Natural killer cell treated with Interleukin-12 subunit alpha and Interleukin-12 subunit beta and Interleukin-15 and Interleukin-18, amount 100 ng/mL, for 72 hours (primary cell): ENCODE measurements around the gene THOP1. TPM values are rescaled to one million over a fixed set of nuclear protein-coding genes. Genes with fewer than 3 reads are reported as not detected.

Experiments
- ATAC-seq, 2 donors: fragments of 150-1000 bp; cut with Tn5 transposase in 1 of 2; sonication (Bioruptor Pico), chemical (Tn5 transposase) in 1 of 2; 2 replicates each; pipeline ENCODE4 v1.10.0; 2021
- DNase-seq: peaks from one replicate; pipeline ENCODE4 v3.0.0; 2022; ENCODE audit warnings: low spot score
- H3K27ac Mint-ChIP-seq, 2 donors: 1 replicate in 1 of 2; 2 replicates in 1 of 2; pipeline ENCODE4 v1.8.0; 2022; ENCODE audit warnings: mixed read lengths in 2 of 2, mild to moderate bottlenecking in 1 of 2, moderate library complexity in 1 of 2
- H3K27me3 Mint-ChIP-seq, 2 donors: 1 replicate in 1 of 2; 2 replicates in 1 of 2; pipeline ENCODE4 v1.8.0; 2022; ENCODE audit warnings: mixed read lengths in 2 of 2
- H3K36me3 Mint-ChIP-seq: one replicate; pipeline ENCODE4 v1.8.0; 2022; ENCODE audit warnings: mixed read lengths
- H3K4me1 Mint-ChIP-seq, 2 donors: 1 replicate in 1 of 2; 2 replicates in 1 of 2; pipeline ENCODE4 v1.8.0; 2022; ENCODE audit warnings: low read depth in 2 of 2, mixed read lengths in 2 of 2, mild to moderate bottlenecking in 1 of 2
- H3K4me3 Mint-ChIP-seq: one replicate; pipeline ENCODE4 v1.8.0; 2022; ENCODE audit warnings: mixed read lengths
- H3K9me3 Mint-ChIP-seq: 2 replicates; pipeline ENCODE4 v1.8.0; 2022; ENCODE audit warnings: mixed read lengths
- total RNA-seq, 2 donors: library from RNA; stranded (reverse); gene quantifications; one replicate each; pipeline ENCODE4 v1.2.3, GENCODE V29; 2022

The THOP1 gene
- total RNA-seq: 100 to 1,000 TPM; 105 to 224 TPM

DNA sequence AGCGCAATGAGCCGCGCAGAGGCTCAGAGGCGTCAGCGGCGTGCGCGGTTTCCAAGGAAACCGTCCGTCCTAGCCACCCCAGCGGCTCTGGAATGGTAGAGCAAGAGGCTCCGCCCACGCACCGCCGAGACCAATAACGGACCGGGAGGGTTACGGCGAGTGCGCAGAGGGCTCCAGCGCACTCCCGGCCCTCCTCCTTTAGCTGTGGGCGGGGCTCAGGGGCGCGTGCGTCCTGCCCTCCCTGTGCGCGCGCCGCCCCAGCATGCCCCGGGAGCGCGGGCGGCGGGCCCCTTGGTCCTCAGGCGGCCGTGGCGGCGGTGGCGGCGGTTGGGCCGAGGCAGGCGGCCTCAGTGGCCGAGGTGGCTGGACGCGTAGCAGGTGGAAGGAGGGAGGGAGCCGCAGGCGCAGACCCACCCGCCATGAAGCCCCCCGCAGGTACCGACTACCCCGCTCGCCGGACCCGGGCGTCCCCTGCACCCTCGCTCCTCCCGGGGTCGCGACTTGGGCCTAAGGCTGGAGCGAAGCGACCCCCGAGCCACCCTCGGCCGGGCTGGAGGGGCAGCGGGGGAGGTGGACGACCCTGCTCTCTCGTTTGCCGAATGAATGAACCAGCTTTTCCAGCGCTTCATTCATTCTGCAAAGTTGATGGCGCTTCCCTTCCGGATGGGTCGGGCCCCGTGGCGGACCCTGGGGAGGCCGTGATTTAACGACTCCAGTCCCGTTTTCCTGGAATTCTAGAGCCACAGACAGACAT lies at the start of gene THOP1:
Gene THOP1 (plus strand): TSS at position 260 of the 754 bp plus-strand sequence. CDS start 160 bp downstream, at position 420.
- peak; percentile 99 for DNase-seq
- H3K4me1 Mint-ChIP-seq: peaks cover 27 to 37% of the 10 kb centered on the region in 2 donors
- H3K27ac Mint-ChIP-seq: peak within 1 kb of the TSS; percentile 87 to 93
- H3K9me3 Mint-ChIP-seq: no peaks in the 10 kb centered on the region
- no peaks in the 10 kb centered on the region for H3K27me3 Mint-ChIP-seq
- H3K36me3 Mint-ChIP-seq: no peaks in the 10 kb centered on the region
- ATAC-seq: peak; percentile 92 to 93
- H3K4me3 Mint-ChIP-seq: peak within 1 kb of the TSS; percentile 94

DNA sequence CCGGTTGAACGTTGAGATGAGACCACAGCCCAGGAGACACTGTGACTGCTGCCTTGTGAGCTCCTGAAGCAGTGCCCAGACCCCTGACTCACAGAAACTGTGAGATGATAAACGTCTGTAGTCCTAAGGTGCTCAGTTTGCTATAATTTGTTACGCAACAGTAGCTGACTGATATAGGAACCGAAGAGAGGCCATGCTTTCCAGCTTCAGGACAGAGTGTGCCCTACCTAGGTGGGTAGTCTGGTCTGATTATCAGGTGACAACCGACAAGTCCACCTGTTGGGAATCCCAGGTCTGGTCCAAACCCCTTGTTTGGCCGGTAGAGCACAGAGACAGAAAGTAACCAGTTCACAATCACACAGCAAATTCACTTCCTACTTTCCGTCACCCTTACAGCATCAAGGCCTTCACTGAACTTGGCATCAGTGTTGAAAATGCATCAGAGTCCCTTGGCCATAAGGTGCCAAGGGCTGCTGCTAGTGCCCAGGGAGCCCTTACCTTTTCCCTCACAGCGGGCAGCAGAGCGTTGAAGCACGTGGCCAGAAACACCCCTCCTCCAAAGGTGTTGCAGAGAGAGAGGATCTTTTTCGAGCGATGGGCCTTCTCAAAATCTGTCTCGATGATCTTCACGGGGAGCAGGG lies 48.6 kb upstream of the THOP1 start:
- H3K9me3 Mint-ChIP-seq: no peaks in the 10 kb centered on the region
- no peak overlapping the region for H3K27ac Mint-ChIP-seq
- DNase-seq: peak; percentile 6
- peaks cover 12 to 21% of the 10 kb centered on the region in 2 donors for H3K4me1 Mint-ChIP-seq
- no peak overlapping the region for H3K4me3 Mint-ChIP-seq
- no peaks in the 10 kb centered on the region for H3K36me3 Mint-ChIP-seq
- no peak for ATAC-seq
- H3K27me3 Mint-ChIP-seq: no peaks in the 10 kb centered on the region

DNA sequence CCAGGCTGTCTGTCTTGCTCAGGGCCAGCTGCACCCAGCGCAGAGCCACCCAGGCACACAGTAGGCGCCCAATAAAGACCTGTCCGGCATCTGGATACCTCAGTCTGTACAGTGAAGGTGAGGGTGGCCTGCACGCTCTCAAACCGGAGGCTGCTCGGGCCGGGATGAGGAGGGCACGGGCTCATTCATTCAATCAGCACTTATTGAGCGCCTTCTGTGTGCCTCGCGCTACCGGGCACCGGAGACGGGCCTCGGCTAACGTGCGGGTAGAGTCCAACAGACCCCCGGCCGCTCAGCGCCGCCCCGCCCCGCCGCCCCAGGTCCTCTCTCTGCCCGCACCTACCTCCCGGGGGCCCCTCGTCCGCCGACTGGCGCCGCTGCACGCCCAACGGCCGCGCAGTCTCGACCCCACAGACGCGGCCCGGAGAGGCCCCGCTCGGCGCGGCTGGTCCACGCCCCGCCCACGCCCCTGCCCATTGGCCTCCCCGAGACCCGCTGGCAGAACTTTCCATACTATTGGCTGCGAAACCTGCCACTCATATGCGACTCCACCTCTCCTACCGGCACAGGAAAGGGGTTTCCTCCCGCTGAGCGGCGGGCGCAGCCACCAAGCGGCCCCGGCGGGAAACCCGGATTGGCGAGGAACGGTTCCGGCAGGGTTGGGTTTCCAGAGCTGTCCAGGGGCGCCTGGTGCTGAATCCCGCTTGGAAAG lies 45.5 kb upstream of the THOP1 start, which contains the start of gene SLC39A3:
Gene SLC39A3 (minus strand): TSS at position 416 of the 712 bp plus-strand sequence. CDS start 2,760 bp downstream, outside the sequence.
- ATAC-seq (peak; percentile 99 to 100), DNase-seq (peak; percentile 99)
- Mint-ChIP-seq H3K27me3 (peaks cover 12% of the 10 kb centered on the region in 2 donors), H3K36me3 (no peaks in the 10 kb centered on the region), H3K27ac (peak within 1 kb of the TSS; percentile 51 to 60), H3K4me1 (peaks cover 12 to 17% of the 10 kb centered on the region in 2 donors), H3K4me3 (peak within 1 kb of the TSS; percentile 92), H3K9me3 (no peaks in the 10 kb centered on the region)

DNA sequence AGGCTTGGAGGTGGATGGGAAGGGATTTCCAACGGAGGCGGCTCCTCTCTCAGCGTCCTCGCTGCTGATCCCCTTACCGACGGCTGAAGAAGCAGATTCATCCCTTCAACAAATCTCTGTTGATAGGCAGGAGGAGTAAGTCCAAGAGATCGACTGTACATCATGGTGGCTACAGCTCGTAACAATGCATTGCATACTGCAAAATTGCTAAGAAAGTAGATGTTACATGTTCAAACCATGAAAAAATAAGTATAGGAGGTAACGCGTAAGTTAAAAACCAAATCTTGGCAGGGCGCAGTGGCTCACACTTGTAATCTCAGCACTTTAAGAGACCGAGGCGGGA lies 45.0 kb upstream of the THOP1 start:
- H3K9me3 Mint-ChIP-seq: no peaks in the 10 kb centered on the region
- DNase-seq (peak; percentile 12), ATAC-seq (no peak)
- H3K27me3 Mint-ChIP-seq: peaks cover 12 to 15% of the 10 kb centered on the region in 2 donors
- peak overlapping the region; percentile 92 for H3K4me3 Mint-ChIP-seq
- H3K27ac Mint-ChIP-seq: peak overlapping the region in 1 of 2 donors; percentile 51
- peaks cover 12 to 16% of the 10 kb centered on the region in 2 donors for H3K4me1 Mint-ChIP-seq
- H3K36me3 Mint-ChIP-seq: no peaks in the 10 kb centered on the region

DNA sequence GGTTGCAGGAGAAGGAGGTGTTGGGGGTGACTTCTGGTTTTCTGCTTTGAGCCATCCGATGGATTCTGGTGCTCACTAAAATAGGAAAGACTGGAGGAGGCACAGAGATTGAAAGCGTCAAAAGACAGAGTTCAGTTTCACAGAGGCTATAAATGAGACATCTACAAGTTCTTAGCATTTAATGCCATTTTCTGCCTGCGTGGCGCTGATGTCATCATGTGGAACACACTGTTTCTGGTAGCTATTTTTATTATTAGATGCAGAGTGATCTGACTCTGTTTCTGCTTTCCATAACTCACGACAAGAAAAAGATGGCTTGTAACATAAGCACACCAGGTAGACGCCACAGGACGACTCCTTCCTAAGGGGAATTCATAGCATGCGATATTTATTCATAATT lies 42.2 kb upstream of the THOP1 start:
- Mint-ChIP-seq H3K27me3 (peaks cover 12 to 18% of the 10 kb centered on the region in 2 donors), H3K4me1 (peaks cover 9 to 11% of the 10 kb centered on the region in 2 donors), H3K36me3 (no peaks in the 10 kb centered on the region), H3K27ac (no peak overlapping the region), H3K4me3 (no peak overlapping the region), H3K9me3 (no peaks in the 10 kb centered on the region)
- ATAC-seq: no peak
- no peak for DNase-seq

DNA sequence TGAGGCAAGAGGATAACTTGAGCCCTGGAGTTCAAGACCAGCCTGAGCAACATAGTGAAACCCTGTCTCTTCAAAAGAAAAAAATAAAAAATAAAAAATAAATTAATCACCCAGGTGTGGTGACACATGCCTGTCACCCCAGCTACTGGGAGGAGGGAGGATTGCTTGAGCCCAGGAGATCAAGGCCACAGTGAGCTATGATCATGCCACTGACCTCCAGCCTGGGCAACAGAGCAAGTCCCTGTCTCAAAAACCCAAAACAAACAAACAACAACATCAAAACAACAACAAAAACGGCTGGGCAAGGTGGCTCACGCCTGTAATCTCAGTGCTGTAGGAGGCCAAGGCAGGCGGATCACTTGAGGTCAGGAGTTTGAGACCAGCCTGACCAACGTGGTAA lies 41.2 kb upstream of the THOP1 start:
- peaks cover 12 to 18% of the 10 kb centered on the region in 2 donors for H3K27me3 Mint-ChIP-seq
- H3K36me3 Mint-ChIP-seq: no peaks in the 10 kb centered on the region
- no peaks in the 10 kb centered on the region for H3K9me3 Mint-ChIP-seq
- peaks cover 2 to 4% of the 10 kb centered on the region in 2 donors for H3K4me1 Mint-ChIP-seq
- DNase-seq (no peak), ATAC-seq (no peak)
- H3K4me3 Mint-ChIP-seq: no peak overlapping the region
- no peak overlapping the region for H3K27ac Mint-ChIP-seq

DNA sequence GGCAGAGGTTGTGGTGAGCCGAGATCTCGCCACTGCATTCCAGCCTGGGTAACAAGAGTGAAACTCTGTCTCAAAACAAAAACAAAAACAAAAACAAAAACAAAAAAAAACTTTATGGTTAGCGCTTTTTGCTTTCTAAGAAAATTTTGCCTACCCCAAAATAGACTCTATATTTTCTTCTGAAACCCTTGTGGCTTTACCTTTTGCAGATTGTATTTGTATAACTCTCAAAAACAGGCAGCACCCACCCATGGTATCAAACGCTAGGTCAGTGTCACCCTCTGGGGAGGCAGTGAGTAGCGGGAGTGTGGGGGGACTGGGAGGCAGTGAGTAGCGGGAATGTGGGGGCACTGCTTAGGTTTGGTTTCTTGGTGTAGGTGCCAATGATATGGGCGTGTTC lies 38.0 kb upstream of the THOP1 start:
- Mint-ChIP-seq H3K27ac (no peak overlapping the region), H3K4me3 (no peak overlapping the region), H3K36me3 (no peaks in the 10 kb centered on the region), H3K27me3 (peaks cover 12 to 16% of the 10 kb centered on the region in 2 donors), H3K9me3 (no peaks in the 10 kb centered on the region), H3K4me1 (no peaks in the 10 kb centered on the region)
- no peak for ATAC-seq
- DNase-seq: peak; percentile 2

DNA sequence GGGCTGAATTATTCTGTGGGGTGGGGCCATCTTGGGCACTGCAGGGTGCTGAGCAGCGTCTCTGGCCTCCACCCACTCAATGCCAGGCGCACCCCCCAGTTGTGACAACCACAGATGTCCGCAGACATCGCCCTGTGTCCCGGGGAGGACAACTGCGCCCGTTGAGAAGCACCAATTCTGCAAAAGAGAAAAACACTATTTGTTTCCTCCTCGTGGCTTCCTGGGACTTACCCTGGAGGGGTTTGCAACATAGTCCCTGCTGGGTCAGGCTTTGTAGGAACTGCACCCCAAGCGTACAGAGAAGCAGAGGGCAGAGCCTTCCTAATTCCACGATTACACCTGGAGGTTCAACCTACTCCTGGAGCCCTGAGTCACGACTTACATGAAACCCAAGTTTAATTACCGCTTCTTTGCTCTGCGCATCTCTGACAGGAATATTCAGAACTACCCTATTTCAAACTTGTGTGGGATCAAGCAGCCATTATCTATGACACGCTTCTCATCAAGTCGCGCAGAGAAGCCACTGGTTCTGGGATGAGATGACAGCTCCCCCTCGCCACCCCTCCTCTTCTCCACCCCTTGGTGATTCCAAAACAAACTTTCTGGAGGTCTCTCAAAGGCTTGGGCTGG lies 34.4 kb upstream of the THOP1 start:
- Mint-ChIP-seq H3K4me3 (no peak overlapping the region), H3K36me3 (peaks cover 3% of the 10 kb centered on the region), H3K27me3 (no peaks in the 10 kb centered on the region), H3K4me1 (no peaks in the 10 kb centered on the region), H3K27ac (no peak overlapping the region), H3K9me3 (no peaks in the 10 kb centered on the region)
- ATAC-seq: no peak
- DNase-seq: peak; percentile 2

DNA sequence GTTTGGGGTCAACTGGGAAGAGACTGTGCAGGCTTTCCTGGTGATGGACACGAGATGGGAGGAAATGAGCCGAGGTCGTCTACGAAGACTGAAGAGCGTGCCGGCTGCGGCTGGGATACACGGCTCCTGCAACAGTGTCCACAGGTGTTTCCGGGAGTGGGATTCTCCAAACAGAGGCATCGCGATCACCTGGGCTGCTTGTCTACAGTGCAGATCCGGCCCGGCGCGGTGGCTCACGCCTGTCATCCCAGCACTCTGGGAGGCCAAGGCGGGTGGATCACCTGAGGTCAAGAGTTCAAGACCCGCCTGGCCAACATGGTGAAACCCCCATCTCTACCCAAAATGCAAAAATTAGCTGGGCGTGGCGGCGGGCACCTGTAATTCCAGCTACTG lies 33.9 kb upstream of the THOP1 start:
- ATAC-seq (no peak), DNase-seq (peak; percentile 49)
- no peaks in the 10 kb centered on the region for H3K9me3 Mint-ChIP-seq
- H3K36me3 Mint-ChIP-seq: peaks cover 4% of the 10 kb centered on the region
- H3K4me1 Mint-ChIP-seq: no peaks in the 10 kb centered on the region
- no peak overlapping the region for H3K27ac Mint-ChIP-seq
- H3K4me3 Mint-ChIP-seq: no peak overlapping the region
- no peaks in the 10 kb centered on the region for H3K27me3 Mint-ChIP-seq

DNA sequence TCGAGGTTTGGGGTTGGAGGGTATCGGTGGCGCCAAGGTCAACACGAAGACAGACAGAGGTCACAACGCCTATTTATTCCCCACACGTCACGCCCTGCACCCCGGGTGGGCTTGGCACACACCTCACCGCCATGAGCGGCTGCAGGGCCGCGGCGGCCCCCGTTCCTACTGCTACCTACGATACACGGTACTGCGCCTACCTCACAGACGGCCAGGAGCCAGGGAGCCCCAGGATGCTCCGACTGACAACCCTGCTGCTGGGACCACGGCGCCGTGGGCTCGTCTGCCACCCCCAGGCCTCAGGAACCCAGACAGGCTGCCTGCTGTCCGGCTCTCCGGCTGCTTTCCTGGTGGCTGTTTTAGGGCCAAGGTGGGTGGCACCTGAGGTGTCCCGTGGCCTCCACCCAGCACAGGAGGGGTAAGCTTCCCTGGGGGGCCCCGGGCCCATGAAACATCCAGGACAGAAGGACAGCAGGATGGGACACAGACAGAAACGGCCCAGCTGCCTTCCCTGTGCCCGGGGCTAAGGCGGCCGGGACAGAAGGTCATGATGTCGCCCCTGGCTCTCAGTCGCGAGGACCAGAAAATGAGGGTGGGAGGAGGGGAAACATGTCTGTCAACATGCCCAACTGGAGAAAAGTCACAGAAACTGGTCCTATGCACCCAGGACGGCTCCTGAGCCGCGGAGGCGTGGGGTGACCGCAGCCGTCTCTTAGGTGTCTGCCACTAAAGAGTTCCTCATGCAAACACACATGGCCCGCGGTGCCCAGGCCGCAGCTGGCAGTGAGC lies 30.4 kb upstream of the THOP1 start:
- ATAC-seq (no peak), DNase-seq (no peak)
- H3K9me3 Mint-ChIP-seq: no peaks in the 10 kb centered on the region
- no peaks in the 10 kb centered on the region for H3K4me1 Mint-ChIP-seq
- H3K27ac Mint-ChIP-seq: no peak overlapping the region
- H3K27me3 Mint-ChIP-seq: no peaks in the 10 kb centered on the region
- peaks cover 4% of the 10 kb centered on the region for H3K36me3 Mint-ChIP-seq
- H3K4me3 Mint-ChIP-seq: no peak overlapping the region

DNA sequence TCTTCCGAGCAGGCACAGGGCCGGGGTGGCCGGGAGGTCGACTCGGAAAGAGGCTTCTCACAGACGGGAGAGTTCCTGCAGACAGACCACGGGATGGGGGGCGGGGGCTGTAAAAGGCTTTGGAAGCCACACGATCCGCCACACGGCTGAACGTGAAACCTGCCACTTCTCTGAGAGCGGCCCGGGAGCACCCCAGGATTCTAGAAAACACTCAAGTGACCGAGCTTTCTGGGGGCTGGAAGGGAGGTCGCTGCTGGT lies 29.9 kb upstream of the THOP1 start:
- H3K4me1 Mint-ChIP-seq: no peaks in the 10 kb centered on the region
- H3K27me3 Mint-ChIP-seq: no peaks in the 10 kb centered on the region
- H3K36me3 Mint-ChIP-seq: peaks cover 4% of the 10 kb centered on the region
- H3K9me3 Mint-ChIP-seq: no peaks in the 10 kb centered on the region
- H3K27ac Mint-ChIP-seq: no peak overlapping the region
- no peak overlapping the region for H3K4me3 Mint-ChIP-seq
- ATAC-seq: no peak
- no peak for DNase-seq

DNA sequence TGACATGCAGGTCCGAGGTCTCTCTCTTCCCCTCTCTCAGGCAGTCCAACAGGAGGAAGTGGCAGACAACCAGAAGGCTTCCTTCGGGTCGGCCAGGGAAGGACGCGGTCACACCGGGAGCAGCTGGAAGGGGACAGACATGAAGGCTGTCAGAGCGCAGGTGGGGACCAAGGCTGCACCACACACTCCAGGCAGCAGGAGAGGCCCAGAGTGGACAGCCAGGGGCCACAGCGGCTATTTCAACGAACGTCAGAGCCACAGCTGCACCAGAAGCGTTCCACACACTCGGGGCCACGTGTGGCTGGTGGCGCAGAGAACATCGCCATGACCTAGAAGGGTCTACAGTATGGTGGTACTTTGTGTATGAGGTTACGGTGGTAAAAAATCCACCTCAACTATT lies 29.5 kb upstream of the THOP1 start:
- H3K27me3 Mint-ChIP-seq: no peaks in the 10 kb centered on the region
- peaks cover 4% of the 10 kb centered on the region for H3K36me3 Mint-ChIP-seq
- no peak for ATAC-seq
- no peak overlapping the region for H3K27ac Mint-ChIP-seq
- no peak for DNase-seq
- no peaks in the 10 kb centered on the region for H3K4me1 Mint-ChIP-seq
- H3K4me3 Mint-ChIP-seq: no peak overlapping the region
- H3K9me3 Mint-ChIP-seq: no peaks in the 10 kb centered on the region

DNA sequence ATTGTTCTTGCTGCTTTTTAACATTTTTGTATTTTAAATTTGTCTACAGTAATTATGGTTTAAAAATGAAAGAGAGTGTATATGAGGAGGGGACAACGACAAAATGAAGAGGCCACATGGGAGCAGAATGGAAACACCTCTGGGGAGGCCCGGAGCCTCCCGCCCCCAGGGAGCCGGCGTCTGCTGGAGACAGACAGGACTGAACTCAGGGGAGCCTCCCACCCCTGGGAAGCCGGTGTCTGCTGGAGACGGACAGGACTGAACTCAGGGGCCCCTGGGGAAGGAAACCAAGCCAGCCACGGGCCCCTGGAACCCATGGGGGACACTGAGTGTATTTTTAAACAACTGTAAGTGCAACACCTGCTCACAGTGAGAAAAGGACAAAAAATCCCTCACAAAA lies 28.8 kb upstream of the THOP1 start:
- no peak for DNase-seq
- H3K27me3 Mint-ChIP-seq: no peaks in the 10 kb centered on the region
- no peaks in the 10 kb centered on the region for H3K9me3 Mint-ChIP-seq
- H3K4me3 Mint-ChIP-seq: no peak overlapping the region
- peaks cover 4% of the 10 kb centered on the region for H3K36me3 Mint-ChIP-seq
- no peak for ATAC-seq
- no peaks in the 10 kb centered on the region for H3K4me1 Mint-ChIP-seq
- no peak overlapping the region for H3K27ac Mint-ChIP-seq
